ENCODE results near the gene LYL1. TPM values are rescaled to one million over a fixed set of nuclear protein-coding genes. Genes with fewer than 3 reads are reported as not detected.

LYL1 gene
- total and polyA plus RNA-seq, 2 donors (not counting 3 experiments of a cell fraction or from before 2014, with no cell fraction given): 74.4 to 87.3 TPM

DNA sequence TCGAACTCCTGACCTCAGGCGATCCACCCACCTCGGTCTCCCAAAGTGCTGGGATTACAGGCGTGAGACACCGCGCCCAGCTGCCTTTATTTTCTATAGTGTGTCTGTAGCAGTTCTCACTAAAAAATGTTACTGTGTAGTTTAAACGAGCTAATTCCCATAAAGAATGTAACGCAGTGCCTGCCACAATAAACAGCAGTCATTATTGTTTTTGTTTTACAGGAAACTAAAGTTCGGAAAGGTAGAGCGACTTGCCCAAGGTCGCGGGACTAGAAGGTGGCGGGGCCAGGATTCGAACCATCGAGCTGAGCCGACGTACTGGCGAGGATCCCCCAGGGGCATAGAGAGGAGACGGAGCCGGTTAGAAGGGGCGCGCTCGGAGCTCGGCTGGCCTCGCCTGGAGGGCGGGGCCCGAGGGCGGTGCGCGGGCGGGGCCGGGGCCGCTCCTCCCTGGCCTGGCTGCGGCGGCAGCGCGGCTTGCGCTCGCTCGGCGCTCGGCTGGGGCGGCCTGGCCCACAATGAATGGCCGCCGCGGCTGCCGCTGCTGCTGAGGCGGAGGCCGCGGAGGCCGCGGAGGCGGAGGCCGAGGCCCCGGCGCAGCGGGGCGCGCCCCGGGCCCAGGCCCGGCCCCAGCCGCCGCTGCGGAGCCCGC is 15.2 kb upstream of the LYL1 start, which contains the start of gene NACC1:
Gene NACC1, plus strand, starts transcription at position 493 of the 652 bp plus-strand sequence. CDS start 16,944 bp downstream, outside the sequence.
- H3K9ac ChIP-seq (replicated peaks; ENCODE audit: extremely low read depth, insufficient read depth, low read length): peak within 1 kb of the TSS; percentile 86
- H3K27ac ChIP-seq (ENCODE audit: insufficient read depth, low read depth, low read length): peak within 1 kb of the TSS; percentile 57
- peak within 1 kb of the TSS; percentile 64 to 99 (median 81) for H3K4me3 ChIP-seq (replicated peaks in 1 of 3; ENCODE audit: insufficient read depth in 1 of 3, low read depth in 1 of 3, low read length in 3 of 3)
- intact Hi-C loops (cut with micrococcal nuclease): loop anchor here (1.0 kb wide), 1 partner anchor 49 kb away; no protein-coding TSS in a partner anchor
- peaks cover 0 to 5% of the 10 kb centered on the region in 2 experiments for H3K36me3 ChIP-seq (ENCODE audit: control insufficient read depth in 2 of 2, extremely low read depth in 1 of 2, insufficient read depth in 2 of 2, low read length in 2 of 2)
- FAIRE-seq (peak; percentile 87), DNase-seq (ENCODE audit: low read depth, low spot score) (peak; percentile 87)
- peak within 1 kb of the TSS; percentile 68 for H2AFZ ChIP-seq (ENCODE audit: low read depth, low read length)
- ChIA-PET POLR2A (interaction anchor here (0.7 to 1.2 kb wide), 4 partner anchors 14 to 40 kb away, joined by 3 to 7 read pairs (median 4); partner anchors contain the start of genes IER2 and STX10), CTCF (interaction anchor here (0.8 to 4.3 kb wide), 10 partner anchors 13 to 153 kb away, joined by 3 to 24 read pairs (median 4); partner anchors contain the start of genes IER2 and STX10)
- dilution Hi-C loops (cut with MboI; ENCODE audit: extremely low pct_ligation_motif_present, low sequenced_read_pairs): no loop called here
- TF ChIP-seq, protein P1, sequence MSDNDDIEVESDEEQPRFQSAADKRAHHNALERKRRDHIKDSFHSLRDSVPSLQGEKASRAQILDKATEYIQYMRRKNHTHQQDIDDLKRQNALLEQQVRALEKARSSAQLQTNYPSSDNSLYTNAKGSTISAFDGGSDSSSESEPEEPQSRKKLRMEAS (IDR thresholded peaks at IDR 0.05; ENCODE audit: insufficient read depth, insufficient read length): no peak
- TF ChIP-seq MYC (IDR thresholded peaks at IDR 0.05; ENCODE audit: low read depth, low read length) (no peak), EZH2 (IDR thresholded peaks at IDR 0.05; ENCODE audit: borderline replicate concordance, low read depth, low read length, severe bottlenecking) (no peak), GATA2 (IDR thresholded peaks at IDR 0.05; ENCODE audit: insufficient read depth, insufficient read length, low read depth, low read length) (no peak), POLR2AphosphoS5 (IDR thresholded peaks at IDR 0.05; ENCODE audit: insufficient read depth, low read depth, low read length) (peak; percentile 38)
- peaks cover 13% of the 10 kb centered on the region for H3K4me1 ChIP-seq (ENCODE audit: control insufficient read depth, extremely low read depth, insufficient read depth, low read length)
- peak within 1 kb of the TSS; percentile 90 for H3K4me2 ChIP-seq (ENCODE audit: insufficient read depth, low read length)
- no peaks in the 10 kb centered on the region for H3K27me3 ChIP-seq (ENCODE audit: control insufficient read depth in 2 of 2, insufficient read depth in 2 of 2, low read length in 2 of 2)
- H3K9me1 ChIP-seq (replicated peaks; ENCODE audit: control insufficient read depth, extremely low read depth, insufficient read depth, low read length): no peaks in the 10 kb centered on the region
- peaks cover 62% of the 10 kb centered on the region for H3K79me2 ChIP-seq (ENCODE audit: control insufficient read depth, insufficient read depth, low read length)
- H3K9me3 ChIP-seq (replicated peaks; ENCODE audit: control insufficient read depth, insufficient read depth, low read length): no peaks in the 10 kb centered on the region
- no peaks in the 10 kb centered on the region for H4K20me1 ChIP-seq (replicated peaks; ENCODE audit: control insufficient read depth, extremely low read depth, insufficient read depth, low read length)
- no TSS peak for BruUV-seq (replicated peaks)

Data from endothelial cell of umbilical vein (primary cell).